Esophagus muscularis mucosa (tissue), 4 donors: ENCODE data around the gene MAN1C1. TPM values are rescaled to one million over a fixed set of nuclear protein-coding genes. Genes with fewer than 3 reads are reported as not detected.

Experiments used
- DNase-seq: peaks from one replicate; pipeline ENCODE4 v3.0.0-alpha.2; 2017; ENCODE audit errors: extremely low spot score
- H3K27ac ChIP-seq, 4 donors: fragments of 200-600 bp; sonication (generic); replicated peaks in 1 of 4; 1 replicate in 3 of 4; 2 replicates in 1 of 4; pipeline ENCODE4 v1.5.1; 2016 to 2019; ENCODE audit warnings: mild to moderate bottlenecking in 1 of 4
- H3K27me3 ChIP-seq, 4 donors: fragments of 200-600 bp; sonication (generic); one replicate each; pipeline versions ENCODE4 v1.5.1 to v1.6.0; 2016 to 2019
- H3K36me3 ChIP-seq, 4 donors: fragments of 200-600 bp; sonication (generic); one replicate each; pipeline ENCODE4 v1.5.1; 2016 to 2019
- H3K4me1 ChIP-seq, 4 donors: fragments of 200-600 bp; sonication (generic); one replicate each; pipeline ENCODE4 v1.5.1; 2016 to 2019
- H3K4me3 ChIP-seq, 4 donors: fragments of 200-600 bp; sonication (generic); 1 replicate in 2 of 4; 2 replicates in 2 of 4; pipeline ENCODE4 v1.5.1; 2016 to 2019; ENCODE audit warnings: mild to moderate bottlenecking in 4 of 4, moderate library complexity in 1 of 4
- H3K9me3 ChIP-seq, 4 donors: fragments of 200-600 bp; sonication (generic); 1 replicate in 3 of 4; 2 replicates in 1 of 4; pipeline ENCODE4 v1.5.1; 2016 to 2019
- EP300 ChIP-seq: sonication (generic); formaldehyde crosslinking; IDR thresholded peaks from one replicate; pipeline ENCODE4 v1.6.1; 2017; ENCODE audit warnings: antibody characterized with exemption
- POLR2A ChIP-seq: fragments of 450-650 bp; IDR thresholded peaks from one replicate; pipeline ENCODE4 v1.6.1; 2017; ENCODE audit warnings: antibody characterized with exemption, moderate library complexity, mild to moderate bottlenecking, low read depth
- POLR2AphosphoS5 ChIP-seq, 2 donors: sonication (generic); formaldehyde crosslinking; IDR thresholded peaks; one replicate each; pipeline ENCODE4 v1.6.1; 2017; ENCODE audit warnings: antibody characterized with exemption in 2 of 2
- WGBS: methylation state at CpG from one replicate; pipeline ENCODE4 v1.1.5; 2018; 5-methylcytosine and 5-hydroxymethylcytosine counted together
- intact Hi-C: fragments of 100-400 bp; cut with DNase I; formaldehyde crosslinking; loops from one replicate; pipeline ENCODE4 v1.15.1; 2023
- total RNA-seq, 4 donors: library from RNA; depleted of rRNA; stranded (reverse); fragments of >200 nt; gene quantifications; one replicate each; pipeline versions ENCODE4 v1.1.0 to v1.2.1, GENCODE V29; 2016
- TF ChIP-seq, protein P1 (sequence below), 3 experiments: fragments of 200-600 bp in 2 of 3; fragments of 450-650 bp in 1 of 3; sonication (generic) in 2 of 3; IDR thresholded peaks; one replicate each; pipeline ENCODE4 v1.5.1; 2017 to 2019; ENCODE audit warnings: antibody characterized with exemption in 3 of 3, mild to moderate bottlenecking in 2 of 3, moderate library complexity in 1 of 3

The MAN1C1 gene
- total RNA-seq, 4 donors from 2014 or later = 20.2 to 22.8 (median 20.7) TPM

DNA sequence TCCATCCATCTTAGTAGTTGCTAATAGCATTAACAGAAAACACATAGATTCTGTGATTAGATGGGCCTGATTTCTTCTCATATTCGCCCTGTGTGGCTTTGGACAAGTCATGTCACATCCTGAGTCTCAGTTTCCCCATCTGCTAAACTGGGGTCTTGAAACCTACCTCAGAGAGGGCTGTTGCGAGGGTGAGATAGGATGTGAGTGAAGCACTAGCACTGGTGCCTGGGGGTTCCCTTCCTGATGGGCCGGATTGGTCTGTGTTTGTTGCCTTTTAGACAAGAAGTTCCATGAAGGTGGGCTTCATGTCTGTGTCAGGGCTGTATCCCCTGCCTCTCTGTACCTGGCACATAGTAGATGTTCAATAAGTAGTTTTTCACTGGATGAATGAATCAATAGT lies 3.5 kb upstream of the MAN1C1 start:
- H3K27ac ChIP-seq = no peak overlapping the region
- intact Hi-C loops = no loop called here
- no peak overlapping the region for H3K4me3 ChIP-seq
- 82% methylated on average over 3 of the region's 3 CpGs for WGBS
- no peaks in the 10 kb centered on the region for H3K27me3 ChIP-seq
- TF ChIP-seq, protein P1, sequence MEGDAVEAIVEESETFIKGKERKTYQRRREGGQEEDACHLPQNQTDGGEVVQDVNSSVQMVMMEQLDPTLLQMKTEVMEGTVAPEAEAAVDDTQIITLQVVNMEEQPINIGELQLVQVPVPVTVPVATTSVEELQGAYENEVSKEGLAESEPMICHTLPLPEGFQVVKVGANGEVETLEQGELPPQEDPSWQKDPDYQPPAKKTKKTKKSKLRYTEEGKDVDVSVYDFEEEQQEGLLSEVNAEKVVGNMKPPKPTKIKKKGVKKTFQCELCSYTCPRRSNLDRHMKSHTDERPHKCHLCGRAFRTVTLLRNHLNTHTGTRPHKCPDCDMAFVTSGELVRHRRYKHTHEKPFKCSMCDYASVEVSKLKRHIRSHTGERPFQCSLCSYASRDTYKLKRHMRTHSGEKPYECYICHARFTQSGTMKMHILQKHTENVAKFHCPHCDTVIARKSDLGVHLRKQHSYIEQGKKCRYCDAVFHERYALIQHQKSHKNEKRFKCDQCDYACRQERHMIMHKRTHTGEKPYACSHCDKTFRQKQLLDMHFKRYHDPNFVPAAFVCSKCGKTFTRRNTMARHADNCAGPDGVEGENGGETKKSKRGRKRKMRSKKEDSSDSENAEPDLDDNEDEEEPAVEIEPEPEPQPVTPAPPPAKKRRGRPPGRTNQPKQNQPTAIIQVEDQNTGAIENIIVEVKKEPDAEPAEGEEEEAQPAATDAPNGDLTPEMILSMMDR (IDR thresholded peaks at IDR 0.05) = no peak
- TF ChIP-seq POLR2A (no peak), EP300 (no peak), POLR2AphosphoS5 (IDR thresholded peaks at IDR 0.05) (no peak)
- peaks cover 10 to 49% (median 48%) of the 10 kb centered on the region in 4 donors for H3K4me1 ChIP-seq
- peak; percentile 70 for DNase-seq
- no peaks in the 10 kb centered on the region for H3K9me3 ChIP-seq
- H3K36me3 ChIP-seq = no peaks in the 10 kb centered on the region

DNA sequence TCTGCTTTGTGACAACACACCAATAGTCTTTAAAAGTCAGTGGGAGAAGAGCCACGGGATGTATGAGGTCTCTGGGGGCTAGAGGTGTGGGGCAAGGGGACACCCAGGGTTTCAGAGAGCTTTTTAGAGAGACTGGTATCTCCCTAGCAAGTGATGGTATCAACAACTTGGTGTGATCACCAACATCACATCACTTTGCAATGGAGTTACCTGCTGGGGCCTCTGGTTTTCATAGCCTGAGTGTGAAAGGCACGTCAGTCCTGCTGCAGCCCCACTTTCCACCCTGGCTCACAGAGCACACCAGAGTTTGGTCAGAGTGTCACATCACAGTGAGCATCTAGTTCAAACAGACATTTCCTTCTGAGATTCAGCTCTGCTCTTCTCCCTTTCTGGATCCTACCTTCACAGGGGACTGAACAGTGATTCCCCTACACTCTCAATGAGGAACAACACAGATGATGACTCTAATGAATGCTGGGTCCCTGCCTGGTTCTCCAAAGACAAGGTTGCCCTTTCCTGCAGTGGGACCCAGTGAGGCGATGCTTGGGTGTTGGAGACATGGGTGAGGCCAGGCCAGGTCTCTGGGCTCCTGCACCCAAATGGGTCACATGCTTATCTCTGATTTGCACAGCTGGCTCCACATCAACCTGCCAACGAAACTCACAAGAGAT lies 2.0 kb upstream of the MAN1C1 start:
- no peak overlapping the region for H3K4me3 ChIP-seq
- intact Hi-C loops = loop anchor here (2.0 to 5.0 kb wide), 2 partner anchors 128 to 182 kb away; no protein-coding TSS in a partner anchor
- WGBS = 82% methylated on average over 4 of the region's 4 CpGs
- H3K27me3 ChIP-seq = no peaks in the 10 kb centered on the region
- H3K4me1 ChIP-seq = peaks cover 25 to 54% (median 51%) of the 10 kb centered on the region in 4 donors
- peak overlapping the region in 1 of 4 donors; percentile 89 for H3K27ac ChIP-seq
- DNase-seq = no peak
- TF ChIP-seq POLR2AphosphoS5 (IDR thresholded peaks at IDR 0.05) (no peak), EP300 (no peak), POLR2A (no peak)
- TF ChIP-seq, protein P1 (IDR thresholded peaks at IDR 0.05) = no peak
- H3K9me3 ChIP-seq = no peaks in the 10 kb centered on the region
- no peaks in the 10 kb centered on the region for H3K36me3 ChIP-seq

DNA sequence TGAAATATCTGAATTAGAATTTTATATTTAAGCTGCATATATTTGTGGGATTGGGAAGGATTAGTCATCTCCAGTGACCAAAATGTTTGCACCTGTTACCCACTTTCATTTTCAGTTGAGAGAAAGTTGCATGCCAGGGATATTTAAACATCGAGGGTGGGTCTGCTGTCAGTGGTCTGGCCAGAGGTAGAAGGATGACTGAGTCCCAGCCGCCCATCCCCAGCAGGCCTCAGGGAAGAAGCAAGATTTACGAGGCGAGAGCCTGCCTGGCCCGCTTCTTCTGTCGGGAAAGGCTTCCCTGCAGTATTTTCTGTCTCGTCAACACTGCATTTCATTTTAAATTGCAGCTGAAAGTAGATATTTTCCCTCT lies 1.4 kb upstream of the MAN1C1 start:
- TF ChIP-seq POLR2AphosphoS5 (IDR thresholded peaks at IDR 0.05) (no peak), POLR2A (no peak), EP300 (no peak)
- TF ChIP-seq, protein P1 (IDR thresholded peaks at IDR 0.05) = no peak
- no peaks in the 10 kb centered on the region for H3K9me3 ChIP-seq
- H3K27me3 ChIP-seq = no peaks in the 10 kb centered on the region
- no peaks in the 10 kb centered on the region for H3K36me3 ChIP-seq
- H3K4me3 ChIP-seq = no peak overlapping the region
- intact Hi-C loops = loop anchor here (2.0 to 5.0 kb wide), 2 partner anchors 127 to 182 kb away; no protein-coding TSS in a partner anchor
- DNase-seq = no peak
- peak overlapping the region in 3 of 4 donors; percentile 86 to 89 (median 89) for H3K27ac ChIP-seq
- 60% methylated on average over 7 of the region's 7 CpGs for WGBS
- H3K4me1 ChIP-seq = peaks cover 30 to 54% (median 51%) of the 10 kb centered on the region in 4 donors

DNA sequence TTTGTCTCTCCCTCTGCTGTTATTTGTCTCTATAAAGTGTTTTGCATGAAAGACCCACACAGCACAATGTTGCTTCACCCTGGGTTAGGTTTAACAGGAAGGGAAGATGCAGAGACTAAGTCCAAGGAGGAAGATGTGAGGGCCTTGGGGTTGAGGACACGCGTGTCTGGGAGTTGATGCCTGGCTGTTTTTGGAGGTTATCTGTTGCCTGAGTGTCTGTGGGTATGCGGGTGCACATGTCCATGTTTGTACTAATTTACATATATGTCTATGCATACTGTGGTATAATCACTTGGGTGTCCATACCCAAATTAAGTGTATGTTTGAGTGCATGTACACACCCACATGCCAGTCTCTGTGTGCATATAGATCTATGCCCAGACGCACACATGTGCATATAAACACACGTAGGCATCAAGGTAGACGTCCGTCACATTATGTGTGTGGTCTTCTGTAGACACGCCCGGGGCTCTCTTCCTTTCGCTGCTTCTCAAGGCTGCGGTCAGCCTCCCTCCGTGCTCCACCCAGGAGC lies 962 bp upstream of the MAN1C1 start:
- 16% methylated on average over 12 of the region's 12 CpGs for WGBS
- Histone ChIP-seq H3K36me3 (no peaks in the 10 kb centered on the region), H3K27me3 (no peaks in the 10 kb centered on the region), H3K4me1 (peaks cover 35 to 54% (median 51%) of the 10 kb centered on the region in 4 donors), H3K27ac (peak overlapping the region; percentile 86 to 90 (median 89)), H3K4me3 (peak overlapping the region; percentile 71 to 98 (median 96)), H3K9me3 (no peaks in the 10 kb centered on the region)
- no peak for TF ChIP-seq EP300
- TF ChIP-seq POLR2A = no peak
- TF ChIP-seq, protein P1 (IDR thresholded peaks at IDR 0.05) = no peak
- TF ChIP-seq POLR2AphosphoS5 (IDR thresholded peaks at IDR 0.05) = no peak
- DNase-seq = no peak
- intact Hi-C loops = loop anchor here (2.0 to 5.0 kb wide), 2 partner anchors 127 to 181 kb away; no protein-coding TSS in a partner anchor
